ENCODE results near the gene CPD. TPM values are rescaled to one million over a fixed set of nuclear protein-coding genes. Genes with fewer than 3 reads are reported as not detected.

Gene CPD
- total RNA-seq, 1 experiment from 2014 or later, result 38.0 TPM

DNA sequence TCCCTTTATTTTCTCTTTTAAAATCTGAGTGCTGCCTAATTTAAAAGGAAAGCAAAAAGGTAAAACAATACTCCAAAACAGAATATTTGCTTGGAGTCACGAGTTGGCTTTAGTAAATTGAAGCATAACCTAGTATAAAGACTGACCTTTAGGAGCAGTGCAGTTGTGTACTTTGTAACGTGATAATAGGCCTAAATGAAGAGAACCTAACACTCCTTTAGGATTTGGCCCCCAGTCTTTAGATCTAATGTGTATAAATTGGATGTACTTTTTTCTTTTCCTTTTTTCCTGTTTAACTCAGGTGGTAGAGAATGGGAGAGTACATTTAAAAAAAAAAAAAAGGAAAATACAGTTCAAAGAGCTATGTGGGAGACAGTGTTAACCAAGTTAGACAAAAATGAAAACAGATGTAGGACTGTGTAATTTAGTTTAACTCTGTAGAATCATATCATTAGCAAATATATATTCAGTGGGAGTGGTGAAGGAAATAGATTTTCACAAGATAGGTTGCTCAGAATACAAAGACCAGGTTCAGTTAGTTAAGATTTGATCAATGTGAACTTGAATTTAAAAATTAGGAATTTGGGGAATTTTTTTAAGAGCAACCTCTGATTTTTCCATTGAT is 16.8 kb downstream of the CPD start:
- ChIA-PET POLR2A (ENCODE audit: low non-redundant PET) (interaction anchor here (0.6 kb wide), 1 partner anchor 319 kb away, joined by 4 read pairs; no protein-coding TSS in a partner anchor), CTCF (no interaction called here)
- Histone ChIP-seq H3K27me3 (replicated peaks; ENCODE audit: insufficient read depth, low read depth, low read length, poor library complexity) (no peaks in the 10 kb centered on the region), H3K4me3 (ENCODE audit: low read depth, low read length, poor library complexity, severe bottlenecking) (no peak overlapping the region), H3K9me3 (ENCODE audit: low read depth, low read length, poor library complexity, severe bottlenecking) (no peaks in the 10 kb centered on the region), H3K27ac (ENCODE audit: low read depth, low read length, poor library complexity, severe bottlenecking) (no peak overlapping the region), H3K4me1 (ENCODE audit: insufficient read depth, low read length, poor library complexity, severe bottlenecking) (no peaks in the 10 kb centered on the region), H3K36me3 (ENCODE audit: insufficient read depth, low read length, poor library complexity, severe bottlenecking) (no peaks in the 10 kb centered on the region)
- no TSS peak for BruUV-seq (replicated peaks)
- no peak for DNase-seq (ENCODE audit: low spot score)
- no peak for TF ChIP-seq CTCF (conservative IDR thresholded peaks at IDR 0.05; ENCODE audit: low read depth, low read length)
- TF ChIP-seq EZH2 (IDR thresholded peaks at IDR 0.05; ENCODE audit: borderline replicate concordance, low read depth, low read length, poor library complexity, severe bottlenecking), result no peak
- intact Hi-C loops (cut with micrococcal nuclease; ENCODE audit: unreplicated experiment), result no loop called here

DNA sequence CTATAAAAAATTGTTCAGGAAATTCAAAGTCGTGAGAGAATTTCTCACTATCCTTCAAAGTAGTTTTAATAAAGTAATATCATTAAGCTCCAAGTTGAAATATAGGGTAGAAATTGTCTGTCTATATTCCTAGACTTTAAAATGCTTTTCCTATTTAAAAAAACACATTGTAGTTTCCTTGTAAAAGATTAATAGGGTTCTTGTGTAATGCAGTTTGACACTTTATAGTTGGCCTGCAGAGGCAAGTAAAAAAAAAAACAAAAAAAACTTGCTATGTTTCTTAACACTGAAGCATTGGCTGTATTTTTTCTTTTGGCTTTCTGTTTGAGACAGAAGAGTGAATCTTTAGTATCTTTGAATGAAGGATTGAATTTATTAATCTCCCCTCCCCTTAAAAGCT is 17.4 kb downstream of the CPD start:
- no peak for DNase-seq (ENCODE audit: low spot score)
- intact Hi-C loops (cut with micrococcal nuclease; ENCODE audit: unreplicated experiment), result no loop called here
- no peak overlapping the region for H3K27ac ChIP-seq (ENCODE audit: low read depth, low read length, poor library complexity, severe bottlenecking)
- H3K4me1 ChIP-seq (ENCODE audit: insufficient read depth, low read length, poor library complexity, severe bottlenecking), result no peaks in the 10 kb centered on the region
- no TSS peak for BruUV-seq (replicated peaks)
- H3K4me3 ChIP-seq (ENCODE audit: low read depth, low read length, poor library complexity, severe bottlenecking), result no peak overlapping the region
- TF ChIP-seq EZH2 (IDR thresholded peaks at IDR 0.05; ENCODE audit: borderline replicate concordance, low read depth, low read length, poor library complexity, severe bottlenecking), result no peak
- TF ChIP-seq CTCF (conservative IDR thresholded peaks at IDR 0.05; ENCODE audit: low read depth, low read length), result no peak
- ChIA-PET POLR2A (ENCODE audit: low non-redundant PET) (interaction anchor here (0.6 kb wide), 1 partner anchor 319 kb away, joined by 4 read pairs; no protein-coding TSS in a partner anchor), CTCF (no interaction called here)
- H3K9me3 ChIP-seq (ENCODE audit: low read depth, low read length, poor library complexity, severe bottlenecking), result no peaks in the 10 kb centered on the region
- no peaks in the 10 kb centered on the region for H3K27me3 ChIP-seq (replicated peaks; ENCODE audit: insufficient read depth, low read depth, low read length, poor library complexity)
- H3K36me3 ChIP-seq (ENCODE audit: insufficient read depth, low read length, poor library complexity, severe bottlenecking), result no peaks in the 10 kb centered on the region

DNA sequence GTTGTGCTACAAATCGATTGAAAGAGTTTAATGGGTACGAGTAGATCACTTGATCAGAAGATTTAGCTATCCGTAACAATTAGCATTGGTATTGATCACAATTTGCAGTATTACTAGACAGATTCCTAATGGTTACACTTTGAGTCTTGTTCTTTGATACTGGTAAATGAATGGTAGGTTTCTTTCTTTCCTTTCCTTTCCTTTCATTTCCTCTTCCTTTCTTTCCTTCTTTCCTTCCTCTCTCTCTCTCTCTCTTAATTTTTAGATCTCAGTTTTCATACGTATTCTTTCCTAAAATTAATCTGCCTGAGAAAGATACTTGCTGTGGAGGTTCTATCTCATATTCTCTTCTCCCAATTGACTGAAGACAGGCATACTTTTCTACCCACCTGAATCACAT is 17.9 kb downstream of the CPD start:
- TF ChIP-seq CTCF (conservative IDR thresholded peaks at IDR 0.05; ENCODE audit: low read depth, low read length) (no peak), EZH2 (IDR thresholded peaks at IDR 0.05; ENCODE audit: borderline replicate concordance, low read depth, low read length, poor library complexity, severe bottlenecking) (no peak)
- DNase-seq (ENCODE audit: low spot score), result no peak
- H3K27me3 ChIP-seq (replicated peaks; ENCODE audit: insufficient read depth, low read depth, low read length, poor library complexity), result no peaks in the 10 kb centered on the region
- H3K27ac ChIP-seq (ENCODE audit: low read depth, low read length, poor library complexity, severe bottlenecking), result no peak overlapping the region
- H3K9me3 ChIP-seq (ENCODE audit: low read depth, low read length, poor library complexity, severe bottlenecking), result no peaks in the 10 kb centered on the region
- ChIA-PET POLR2A (ENCODE audit: low non-redundant PET) (no interaction called here), CTCF (no interaction called here)
- intact Hi-C loops (cut with micrococcal nuclease; ENCODE audit: unreplicated experiment), result no loop called here
- no TSS peak for BruUV-seq (replicated peaks)
- H3K4me1 ChIP-seq (ENCODE audit: insufficient read depth, low read length, poor library complexity, severe bottlenecking), result no peaks in the 10 kb centered on the region
- no peaks in the 10 kb centered on the region for H3K36me3 ChIP-seq (ENCODE audit: insufficient read depth, low read length, poor library complexity, severe bottlenecking)
- H3K4me3 ChIP-seq (ENCODE audit: low read depth, low read length, poor library complexity, severe bottlenecking), result no peak overlapping the region
